ENCODE results near the gene WDR86.

Gene WDR86

GRCh38 chr7:151339651-151340382 is 70.0 kb downstream of the WDR86 start:
- CTCF ChIA-PET, result interaction anchor here (0.6 to 1.7 kb wide), 3 partner anchors 25 to 512 kb away, joined by 3 to 8 read pairs (median 3); no protein-coding TSS in a partner anchor
- DNase-seq (ENCODE audit: extremely low spot score), result no peak
- POLR2A ChIA-PET, result interaction anchor here (2.2 kb wide), 1 partner anchor 13 kb away, joined by 21 read pairs; no protein-coding TSS in a partner anchor
- no peak for TF ChIP-seq ZNF384 (IDR thresholded peaks at IDR 0.05)
- TF ChIP-seq L3MBTL2 (conservative IDR thresholded peaks at IDR 0.05), result no peak
- TF ChIP-seq NFRKB (IDR thresholded peaks at IDR 0.05), result no peak
- TF ChIP-seq LEF1 (IDR thresholded peaks at IDR 0.05; ENCODE audit: borderline replicate concordance), result no peak
- TF ChIP-seq FOXK2 (IDR thresholded peaks at IDR 0.05), result no peak
- TF ChIP-seq FOXA1 (IDR thresholded peaks at IDR 0.05), result no peak
- no peak for TF ChIP-seq FOXM1 (IDR thresholded peaks at IDR 0.05; ENCODE audit: borderline replicate concordance)
- no peak for TF ChIP-seq PKNOX1 (IDR thresholded peaks at IDR 0.05)
- no peak for TF ChIP-seq SP1 (IDR thresholded peaks at IDR 0.05)
- TF ChIP-seq ARNT (IDR thresholded peaks at IDR 0.05), result no peak
- no peak for TF ChIP-seq BHLHE40 (IDR thresholded peaks at IDR 0.05; ENCODE audit: borderline replicate concordance)
- no peak for TF ChIP-seq CTBP1 (IDR thresholded peaks at IDR 0.05; ENCODE audit: borderline replicate concordance)
- TF ChIP-seq ELF4 (IDR thresholded peaks at IDR 0.05), result no peak
- TF ChIP-seq HDGF (IDR thresholded peaks at IDR 0.05; ENCODE audit: borderline replicate concordance), result no peak
- no peak for TF ChIP-seq TARDBP (IDR thresholded peaks at IDR 0.05)
- no peak for TF ChIP-seq SUZ12 (IDR thresholded peaks at IDR 0.05)

GRCh38 chr7:151338809-151339208 is 71.0 kb downstream of the WDR86 start:
- no peak for DNase-seq (ENCODE audit: extremely low spot score)
- ChIA-PET CTCF (no interaction called here), POLR2A (no interaction called here)
- no peak for TF ChIP-seq NFRKB (IDR thresholded peaks at IDR 0.05)
- TF ChIP-seq SUZ12 (IDR thresholded peaks at IDR 0.05), result no peak
- no peak for TF ChIP-seq FOXA1 (IDR thresholded peaks at IDR 0.05)
- no peak for TF ChIP-seq ARNT (IDR thresholded peaks at IDR 0.05)

GRCh38 chr7:151337346-151337745 is 72.5 kb downstream of the WDR86 start:
- ChIA-PET POLR2A (no interaction called here), CTCF (no interaction called here)
- no peak for DNase-seq (ENCODE audit: extremely low spot score)
- no peak for TF ChIP-seq SP1 (IDR thresholded peaks at IDR 0.05)
- TF ChIP-seq LEF1 (IDR thresholded peaks at IDR 0.05; ENCODE audit: borderline replicate concordance), result no peak
- TF ChIP-seq SUZ12 (IDR thresholded peaks at IDR 0.05), result no peak
- TF ChIP-seq PKNOX1 (IDR thresholded peaks at IDR 0.05), result no peak
- TF ChIP-seq FOXA1 (IDR thresholded peaks at IDR 0.05), result no peak
- TF ChIP-seq NFRKB (IDR thresholded peaks at IDR 0.05), result no peak
- no peak for TF ChIP-seq BHLHE40 (IDR thresholded peaks at IDR 0.05; ENCODE audit: borderline replicate concordance)
- TF ChIP-seq TARDBP (IDR thresholded peaks at IDR 0.05), result no peak
- no peak for TF ChIP-seq ARNT (IDR thresholded peaks at IDR 0.05)
- no peak for TF ChIP-seq HDGF (IDR thresholded peaks at IDR 0.05; ENCODE audit: borderline replicate concordance)
- no peak for TF ChIP-seq FOXM1 (IDR thresholded peaks at IDR 0.05; ENCODE audit: borderline replicate concordance)
- no peak for TF ChIP-seq ELF4 (IDR thresholded peaks at IDR 0.05)
- TF ChIP-seq ZNF384 (IDR thresholded peaks at IDR 0.05), result no peak
- TF ChIP-seq L3MBTL2 (conservative IDR thresholded peaks at IDR 0.05), result no peak
- TF ChIP-seq FOXK2 (IDR thresholded peaks at IDR 0.05), result no peak
- no peak for TF ChIP-seq CTBP1 (IDR thresholded peaks at IDR 0.05; ENCODE audit: borderline replicate concordance)

- ChIA-PET CTCF (no interaction called here), POLR2A (no interaction called here)
- DNase-seq (ENCODE audit: extremely low spot score), result no peak
- TF ChIP-seq FOXA1 (IDR thresholded peaks at IDR 0.05) (no peak), LEF1 (IDR thresholded peaks at IDR 0.05; ENCODE audit: borderline replicate concordance) (no peak), BHLHE40 (IDR thresholded peaks at IDR 0.05; ENCODE audit: borderline replicate concordance) (no peak), NFRKB (IDR thresholded peaks at IDR 0.05) (no peak), L3MBTL2 (conservative IDR thresholded peaks at IDR 0.05) (no peak), HDGF (IDR thresholded peaks at IDR 0.05; ENCODE audit: borderline replicate concordance) (no peak), SP1 (IDR thresholded peaks at IDR 0.05) (no peak)
These were observed 73.7 kb downstream of the WDR86 start for GRCh38 chr7:151336027-151336708.

- ChIA-PET POLR2A (no interaction called here), CTCF (interaction anchor here (0.6 to 1.4 kb wide), 3 partner anchors 9 to 20 kb away, joined by 3 to 5 read pairs (median 4); no protein-coding TSS in a partner anchor)
- DNase-seq (ENCODE audit: extremely low spot score), result no peak
- TF ChIP-seq L3MBTL2 (conservative IDR thresholded peaks at IDR 0.05) (no peak), SP1 (IDR thresholded peaks at IDR 0.05) (no peak), HDGF (IDR thresholded peaks at IDR 0.05; ENCODE audit: borderline replicate concordance) (no peak), ELF4 (IDR thresholded peaks at IDR 0.05) (no peak), FOXA1 (IDR thresholded peaks at IDR 0.05) (no peak), NFRKB (IDR thresholded peaks at IDR 0.05) (no peak), ZNF384 (IDR thresholded peaks at IDR 0.05) (no peak), CTBP1 (IDR thresholded peaks at IDR 0.05; ENCODE audit: borderline replicate concordance) (no peak), TARDBP (IDR thresholded peaks at IDR 0.05) (no peak), BHLHE40 (IDR thresholded peaks at IDR 0.05; ENCODE audit: borderline replicate concordance) (no peak), SUZ12 (IDR thresholded peaks at IDR 0.05) (no peak), FOXK2 (IDR thresholded peaks at IDR 0.05) (no peak), PKNOX1 (IDR thresholded peaks at IDR 0.05) (no peak), FOXM1 (IDR thresholded peaks at IDR 0.05; ENCODE audit: borderline replicate concordance) (no peak), LEF1 (IDR thresholded peaks at IDR 0.05; ENCODE audit: borderline replicate concordance) (no peak), ARNT (IDR thresholded peaks at IDR 0.05) (no peak)
These were observed 75.2 kb downstream of the WDR86 start for GRCh38 chr7:151334628-151335027.

Data from HEK293T (cell line).